ENCODE data around the gene ITPR1.

The ITPR1 gene

GRCh38 chr3:4729061-4729973, 236.2 kb downstream of the ITPR1 start:
- DNase-seq: no peak

DNA sequence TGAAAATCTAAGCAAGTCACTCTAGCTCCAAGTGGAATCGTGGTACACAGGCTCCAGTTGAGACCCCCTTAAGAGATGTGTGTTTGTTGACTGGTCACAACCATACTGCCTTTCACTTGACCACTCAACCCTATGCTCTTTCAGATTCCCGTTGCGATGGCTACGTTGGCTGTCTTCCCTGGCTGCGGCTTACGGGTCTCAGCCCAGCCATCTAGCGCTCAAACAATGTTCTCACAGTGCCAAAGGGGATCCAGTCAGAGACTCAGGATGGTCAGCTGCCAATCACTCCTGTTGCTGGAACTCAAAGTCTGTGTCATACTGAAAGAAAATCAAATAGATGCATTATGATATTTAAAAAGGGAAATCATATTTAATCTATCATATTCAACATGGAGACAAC, 237.6 kb downstream of the ITPR1 start:
- DNase-seq: no peak

GRCh38 chr3:4731543-4732111, 238.5 kb downstream of the ITPR1 start:
- DNase-seq: no peak

- no peak for DNase-seq
Observed at GRCh38 chr3:4732925-4733324, 239.8 kb downstream of the ITPR1 start.

- no peak for DNase-seq
Observed at GRCh38 chr3:4734454-4734853, 241.3 kb downstream of the ITPR1 start.

DNA sequence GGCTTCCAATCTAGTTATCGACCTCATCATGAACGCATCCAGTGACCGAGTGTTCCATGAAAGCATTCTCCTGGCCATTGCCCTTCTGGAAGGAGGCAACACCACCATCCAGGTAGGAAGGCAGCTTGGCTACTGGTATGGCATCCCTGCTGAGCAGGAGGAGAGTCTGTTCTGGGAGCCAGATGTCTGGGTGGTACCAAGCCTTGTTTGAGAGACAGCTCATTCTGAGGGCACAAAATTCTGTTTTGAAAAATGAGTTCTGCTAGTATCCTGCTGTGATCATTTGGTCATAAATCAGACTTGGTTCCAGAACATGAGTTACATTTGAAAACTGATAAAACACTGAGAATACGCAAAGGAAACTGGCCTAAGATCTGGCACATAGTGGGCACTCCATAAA, 242.1 kb downstream of the ITPR1 start:
- no peak for DNase-seq

DNA sequence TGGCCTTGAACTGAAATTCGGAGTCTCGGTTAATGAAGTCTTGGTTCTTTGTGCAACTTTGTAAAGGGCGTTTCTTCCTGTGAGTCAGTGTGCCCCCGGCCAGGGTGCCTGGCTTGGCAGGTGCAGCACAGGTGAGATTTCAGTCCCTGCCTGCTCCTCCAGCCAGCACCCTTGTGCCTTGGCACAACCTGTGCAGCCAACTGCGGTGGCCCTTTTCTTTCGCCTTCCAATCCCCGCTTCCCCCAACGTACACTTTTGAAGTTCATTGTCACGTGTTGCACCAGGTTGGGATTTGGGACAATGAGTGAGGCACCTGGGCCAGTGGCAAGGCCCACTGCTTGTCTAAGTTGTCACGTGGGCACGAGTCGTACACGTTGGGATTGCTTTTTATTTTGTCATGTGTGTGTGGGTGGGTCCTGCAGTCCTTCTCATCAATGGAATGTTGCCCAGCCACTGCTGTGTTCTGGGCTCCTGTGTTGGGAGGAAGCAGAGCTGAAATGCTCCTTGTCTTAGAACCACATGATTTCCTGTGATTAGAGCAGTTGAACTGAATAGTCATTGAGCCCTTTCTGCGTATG, 243.2 kb downstream of the ITPR1 start:
- DNase-seq: peak; percentile 18

- DNase-seq: no peak
Observed at GRCh38 chr3:4738737-4739274, 245.7 kb downstream of the ITPR1 start.

GRCh38 chr3:4739289-4740236, 246.4 kb downstream of the ITPR1 start:
- DNase-seq: peak; percentile 77

GRCh38 chr3:4740397-4741105, 247.4 kb downstream of the ITPR1 start:
- peak; percentile 28 for DNase-seq

DNA sequence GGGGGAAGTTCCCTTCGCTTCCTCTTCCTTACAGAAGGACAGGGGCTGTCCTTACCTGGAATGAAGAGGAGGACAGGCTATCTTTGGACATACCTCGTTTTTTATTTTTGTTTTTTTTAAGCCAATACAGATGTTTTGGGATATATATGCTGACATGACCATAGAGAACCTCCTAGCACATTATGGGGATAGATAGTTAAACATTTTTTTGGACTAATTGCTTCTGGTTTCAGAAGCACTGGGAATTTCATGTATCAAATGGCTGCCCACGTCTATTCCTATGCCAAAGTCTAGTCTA, 247.9 kb downstream of the ITPR1 start:
- no peak for DNase-seq

- DNase-seq: peak; percentile 81
Observed at GRCh38 chr3:4741404-4742307, 248.5 kb downstream of the ITPR1 start.

DNA sequence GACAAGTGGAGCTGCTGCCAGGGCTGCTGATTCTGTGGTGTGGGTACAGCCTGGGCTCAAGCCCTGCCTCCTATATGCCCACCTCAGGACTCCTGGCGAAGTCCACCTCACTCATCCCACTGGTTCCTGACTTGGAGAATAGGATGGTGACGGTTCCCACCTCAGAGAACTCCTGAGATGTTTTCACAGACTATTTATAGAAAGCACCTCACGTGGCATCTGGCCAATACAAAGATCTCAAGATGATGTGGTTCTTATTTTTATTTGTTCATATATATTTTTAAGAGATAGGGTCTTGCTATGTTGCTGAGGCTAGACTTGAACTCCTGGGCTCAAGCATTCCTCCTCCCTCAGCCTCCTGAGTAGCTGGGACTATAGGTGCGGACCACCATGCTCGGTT, 249.2 kb downstream of the ITPR1 start:
- DNase-seq: no peak

DNA sequence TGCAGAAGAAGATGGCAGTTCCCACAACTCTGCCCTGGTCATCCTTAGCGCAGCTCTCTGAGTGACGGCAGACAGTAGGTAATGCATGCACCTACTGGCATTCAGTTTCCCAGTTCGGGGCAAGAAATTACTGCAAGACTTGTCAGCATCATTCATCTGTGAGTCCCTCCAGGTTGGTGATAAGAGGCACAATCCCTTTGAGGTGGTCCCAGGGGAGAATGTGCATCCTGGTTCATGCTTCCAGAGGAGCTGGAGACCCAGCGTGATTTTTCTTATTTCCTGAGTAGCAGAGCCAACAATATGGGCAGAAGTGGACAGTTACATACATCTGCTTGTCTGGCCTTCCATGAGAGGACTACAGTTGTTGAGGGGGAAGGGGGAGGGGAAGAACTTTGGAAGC, 250.2 kb downstream of the ITPR1 start:
- DNase-seq: no peak

GRCh38 chr3:4744405-4745234, 251.5 kb downstream of the ITPR1 start:
- no peak for DNase-seq

- no peak for DNase-seq
Observed at GRCh38 chr3:4745235-4745610, 252.1 kb downstream of the ITPR1 start.

GRCh38 chr3:4746241-4746958, 253.3 kb downstream of the ITPR1 start:
- DNase-seq: no peak

GRCh38 chr3:4748127-4748526, 255.0 kb downstream of the ITPR1 start:
- DNase-seq: no peak

DNA sequence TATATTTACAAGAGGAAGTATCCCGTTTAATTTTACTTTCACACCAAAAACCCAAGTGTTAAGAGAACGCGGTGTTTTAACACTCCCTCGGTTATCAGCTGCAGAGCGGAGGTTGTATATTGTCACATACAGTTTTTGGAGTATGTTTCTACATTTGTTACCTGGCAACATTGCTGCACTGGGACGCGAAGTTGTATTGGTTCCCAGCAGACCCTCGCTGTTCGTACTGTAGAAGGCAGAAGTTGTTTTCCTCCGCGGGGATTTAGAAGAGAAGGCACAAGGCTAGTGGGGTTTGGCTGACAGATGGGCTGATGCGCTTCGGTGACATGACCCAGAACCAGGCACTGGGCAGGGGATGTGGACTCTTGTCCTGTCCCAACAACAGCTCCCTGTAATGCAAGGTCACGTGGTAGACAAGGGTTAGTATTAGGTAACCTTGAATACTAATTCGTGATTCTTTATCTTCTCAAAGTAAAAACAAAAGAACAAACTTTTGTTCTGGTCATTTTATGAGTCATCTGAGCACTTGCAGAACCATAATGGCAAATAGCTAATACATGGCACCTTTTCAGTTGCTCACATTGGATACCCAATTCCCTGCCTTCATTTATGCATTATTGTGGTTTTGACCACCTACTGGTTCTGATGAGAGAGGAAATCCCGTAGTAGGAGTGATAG, 255.7 kb downstream of the ITPR1 start:
- DNase-seq: no peak
